Mesothelial cell of epicardium (in vitro differentiated cells): ENCODE results near the gene ARHGEF12. TPM values are rescaled to one million over a fixed set of nuclear protein-coding genes. Genes with fewer than 3 reads are reported as not detected.

Source experiments
- DNase-seq, 2 experiments: peaks; one replicate each; pipeline ENCODE4 v3.0.0; 2021; ENCODE audit warnings: low spot score in 2 of 2; ENCODE audit not compliant: unreplicated experiment in 2 of 2
- H3K27ac Mint-ChIP-seq: 2 replicates; pipeline ENCODE4 v1.8.0; 2021; ENCODE audit warnings: mixed read lengths
- H3K27me3 Mint-ChIP-seq: 2 replicates; pipeline ENCODE4 v1.8.0; 2021; ENCODE audit warnings: low read depth, mixed read lengths
- H3K36me3 Mint-ChIP-seq: 2 replicates; pipeline ENCODE4 v1.8.0; 2021; ENCODE audit warnings: mixed read lengths
- H3K4me1 Mint-ChIP-seq: 2 replicates; pipeline ENCODE4 v1.8.0; 2021; ENCODE audit warnings: mixed read lengths
- H3K4me3 Mint-ChIP-seq: 2 replicates; pipeline ENCODE4 v1.8.0; 2021; ENCODE audit warnings: mild to moderate bottlenecking, moderate library complexity, mixed read lengths
- H3K9me3 Mint-ChIP-seq: 2 replicates; pipeline ENCODE4 v1.8.0; 2021; ENCODE audit warnings: mixed read lengths
- CTCF ChIP-seq: fragments of 200-600 bp; sonication (generic); IDR thresholded peaks from one replicate; pipeline ENCODE4 v1.5.0; 2021; ENCODE audit warnings: antibody characterized with exemption; ENCODE audit not compliant: unreplicated experiment
- total RNA-seq: library from RNA; stranded (reverse); gene quantifications from 3 replicates; pipeline ENCODE4 v1.2.1, GENCODE V29; 2021

ARHGEF12 gene
- total RNA-seq, 1 donor from 2014 or later, result 86.0 TPM

- no peak for TF ChIP-seq CTCF
- H3K9me3 Mint-ChIP-seq, result no peaks in the 10 kb centered on the region
- H3K36me3 Mint-ChIP-seq, result no peaks in the 10 kb centered on the region
- H3K4me3 Mint-ChIP-seq, result no peak overlapping the region
- no peak for DNase-seq
- no peak overlapping the region for H3K27ac Mint-ChIP-seq
- H3K27me3 Mint-ChIP-seq, result peaks cover 28% of the 10 kb centered on the region
- peaks cover 9% of the 10 kb centered on the region for H3K4me1 Mint-ChIP-seq
These were observed 42.1 kb upstream of the ARHGEF12 start for GRCh38 chr11:120294096-120294495.

DNA sequence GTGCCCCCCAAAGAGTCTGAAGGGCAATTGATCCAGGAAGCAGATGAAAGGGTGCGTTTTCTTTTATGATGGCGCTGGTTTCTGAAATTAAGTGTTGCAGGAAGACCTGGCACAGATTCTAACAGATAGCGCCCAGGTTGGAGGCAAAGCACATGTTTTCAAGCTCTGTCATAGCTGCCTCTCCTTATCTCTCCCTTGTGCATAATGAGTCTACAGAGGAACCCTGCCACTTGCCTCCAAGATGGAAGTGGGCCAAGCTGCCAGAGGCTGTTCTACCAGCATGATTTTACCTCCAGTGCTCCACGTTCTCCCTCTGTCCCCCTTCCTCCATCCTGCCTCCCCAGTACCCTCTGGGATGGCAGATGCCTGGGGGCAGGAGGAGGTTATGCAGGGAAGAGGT lies 41.1 kb upstream of the ARHGEF12 start:
- Mint-ChIP-seq H3K4me1 (peaks cover 13% of the 10 kb centered on the region), H3K4me3 (no peak overlapping the region), H3K9me3 (no peaks in the 10 kb centered on the region), H3K36me3 (no peaks in the 10 kb centered on the region), H3K27me3 (peaks cover 28% of the 10 kb centered on the region), H3K27ac (no peak overlapping the region)
- no peak for TF ChIP-seq CTCF
- DNase-seq, result no peak

GRCh38 chr11:120296554-120296953 lies 39.7 kb upstream of the ARHGEF12 start:
- TF ChIP-seq CTCF, result no peak
- H3K27ac Mint-ChIP-seq, result no peak overlapping the region
- no peak overlapping the region for H3K4me3 Mint-ChIP-seq
- no peaks in the 10 kb centered on the region for H3K36me3 Mint-ChIP-seq
- H3K9me3 Mint-ChIP-seq, result no peaks in the 10 kb centered on the region
- H3K4me1 Mint-ChIP-seq, result peaks cover 14% of the 10 kb centered on the region
- no peak for DNase-seq
- H3K27me3 Mint-ChIP-seq, result peaks cover 26% of the 10 kb centered on the region

DNA sequence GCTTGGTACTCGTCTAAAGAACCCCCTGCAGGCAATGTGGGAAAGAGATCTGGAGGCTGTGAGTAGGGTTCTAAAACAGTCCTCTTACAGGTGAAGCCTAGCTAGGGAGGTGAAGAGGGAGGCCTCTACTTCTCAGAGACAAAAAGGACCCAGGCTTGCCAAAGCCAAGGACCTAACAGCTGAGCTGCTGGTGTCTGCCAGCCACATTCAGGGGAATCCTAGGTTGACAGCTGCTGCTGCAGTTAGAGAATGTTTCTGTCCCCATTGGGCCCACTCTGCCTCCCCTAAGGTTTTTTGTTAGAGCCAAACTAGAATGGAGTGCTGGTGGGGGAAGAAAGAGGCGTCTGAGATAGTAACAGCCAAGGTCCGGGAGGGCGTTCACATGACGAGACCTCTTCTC lies 37.8 kb upstream of the ARHGEF12 start:
- Mint-ChIP-seq H3K4me3 (no peak overlapping the region), H3K36me3 (no peaks in the 10 kb centered on the region), H3K27me3 (peaks cover 15% of the 10 kb centered on the region), H3K4me1 (peaks cover 22% of the 10 kb centered on the region), H3K27ac (no peak overlapping the region), H3K9me3 (no peaks in the 10 kb centered on the region)
- DNase-seq, result no peak
- no peak for TF ChIP-seq CTCF

GRCh38 chr11:120302001-120302805 lies 34.0 kb upstream of the ARHGEF12 start:
- H3K9me3 Mint-ChIP-seq, result no peaks in the 10 kb centered on the region
- no peaks in the 10 kb centered on the region for H3K36me3 Mint-ChIP-seq
- peak overlapping the region; percentile 44 for H3K27ac Mint-ChIP-seq
- DNase-seq, result no peak
- H3K27me3 Mint-ChIP-seq, result peaks cover 2% of the 10 kb centered on the region
- H3K4me3 Mint-ChIP-seq, result no peak overlapping the region
- H3K4me1 Mint-ChIP-seq, result peaks cover 15% of the 10 kb centered on the region
- TF ChIP-seq CTCF, result no peak
